Activated CD4-positive, alpha-beta T cell treated with anti-CD3 and anti-CD28 coated beads for 24 hours (primary cell): ENCODE measurements around the gene RASA3.

Source experiments
- DNase-seq, 2 donors: peaks; one replicate each; pipeline ENCODE4 v3.0.0-alpha.2; 2020; ENCODE audit warnings: low read depth in 2 of 2

Gene RASA3

GRCh38 chr13:114067381-114067885 lies 65.0 kb downstream of the RASA3 start:
- no peak for DNase-seq

- DNase-seq = no peak
Measured at GRCh38 chr13:114066956-114067355, 65.5 kb downstream of the RASA3 start.

GRCh38 chr13:114065926-114066774 lies 66.3 kb downstream of the RASA3 start:
- DNase-seq = no peak

GRCh38 chr13:114065141-114065925 lies 67.1 kb downstream of the RASA3 start:
- peak; percentile 67 to 72 for DNase-seq

GRCh38 chr13:114064450-114065140 lies 67.8 kb downstream of the RASA3 start:
- DNase-seq = no peak

- no peak for DNase-seq
Measured at GRCh38 chr13:114063545-114064449, 68.6 kb downstream of the RASA3 start.

GRCh38 chr13:114062754-114063153 lies 69.7 kb downstream of the RASA3 start:
- no peak for DNase-seq

GRCh38 chr13:114062341-114062740 lies 70.1 kb downstream of the RASA3 start:
- DNase-seq = no peak

- DNase-seq = no peak
Measured at GRCh38 chr13:114061744-114062143, 70.7 kb downstream of the RASA3 start.

- no peak for DNase-seq
Measured at GRCh38 chr13:114061047-114061446, 71.4 kb downstream of the RASA3 start.

GRCh38 chr13:114059946-114060860 lies 72.2 kb downstream of the RASA3 start:
- no peak for DNase-seq

- no peak for DNase-seq
Measured at GRCh38 chr13:114059428-114059827, 73.0 kb downstream of the RASA3 start.

GRCh38 chr13:114058051-114058867 lies 74.2 kb downstream of the RASA3 start:
- no peak for DNase-seq

GRCh38 chr13:114057166-114058050 lies 75.0 kb downstream of the RASA3 start:
- no peak for DNase-seq

- DNase-seq = no peak
Measured at GRCh38 chr13:114056205-114057013, 76.0 kb downstream of the RASA3 start.

- DNase-seq = no peak
Measured at GRCh38 chr13:114055766-114056165, 76.7 kb downstream of the RASA3 start.

- no peak for DNase-seq
Measured at GRCh38 chr13:114054830-114055439, 77.5 kb downstream of the RASA3 start.
